Measurements from ENCODE around the gene SAMD13.

Gene SAMD13

GRCh38 chr1:84368441-84368840 lies 66.9 kb downstream of the SAMD13 start:
- H3K4me3 ChIP-seq (ENCODE audit: control insufficient read depth in 1 of 7, extremely low read depth in 1 of 7, insufficient read depth in 4 of 7, low read depth in 2 of 7, low read length in 6 of 7) = no peak overlapping the region
- H3K4me1 ChIP-seq (ENCODE audit: control extremely low read depth in 1 of 4, control insufficient read depth in 4 of 4, insufficient read depth in 4 of 4, low read length in 3 of 4) = peaks cover 0 to 4% (median 0%) of the 10 kb centered on the region in 4 experiments
- H3K27ac ChIP-seq (ENCODE audit: insufficient read depth in 1 of 2, low read depth in 1 of 2, low read length in 2 of 2, poor library complexity in 1 of 2, severe bottlenecking in 2 of 2) = no peak overlapping the region
- WGBS (ENCODE audit: insufficient coverage) = 97% methylated on average over 5 of the region's 5 CpGs
- H3K27me3 ChIP-seq (replicated peaks in 2 of 5; ENCODE audit: control insufficient read depth in 4 of 5, insufficient read depth in 5 of 5, low read length in 4 of 5) = no peaks in the 10 kb centered on the region
- CTCF ChIA-PET = no interaction called here
- POLR2A ChIA-PET = no interaction called here
- no peaks in the 10 kb centered on the region for H3K36me3 ChIP-seq (ENCODE audit: control insufficient read depth in 4 of 4, insufficient read depth in 4 of 4, low read length in 3 of 4)
- peaks cover 0 to 1% (median 0%) of the 10 kb centered on the region in 5 experiments for H3K9me3 ChIP-seq (ENCODE audit: control extremely low read depth in 1 of 5, control insufficient read depth in 4 of 5, insufficient read depth in 2 of 5, low read depth in 1 of 5, low read length in 4 of 5)
- DNase-seq = no peak

- ChIA-PET POLR2A (no interaction called here), CTCF (no interaction called here)
- Histone ChIP-seq H3K27ac (ENCODE audit: insufficient read depth in 1 of 2, low read depth in 1 of 2, low read length in 2 of 2, poor library complexity in 1 of 2, severe bottlenecking in 2 of 2) (no peak overlapping the region), H3K27me3 (replicated peaks in 2 of 5; ENCODE audit: control insufficient read depth in 4 of 5, insufficient read depth in 5 of 5, low read length in 4 of 5) (no peaks in the 10 kb centered on the region), H3K36me3 (ENCODE audit: control insufficient read depth in 4 of 4, insufficient read depth in 4 of 4, low read length in 3 of 4) (no peaks in the 10 kb centered on the region), H3K9me3 (ENCODE audit: control extremely low read depth in 1 of 5, control insufficient read depth in 4 of 5, insufficient read depth in 2 of 5, low read depth in 1 of 5, low read length in 4 of 5) (peaks cover 0 to 2% (median 0%) of the 10 kb centered on the region in 5 experiments), H3K4me3 (ENCODE audit: control insufficient read depth in 1 of 7, extremely low read depth in 1 of 7, insufficient read depth in 4 of 7, low read depth in 2 of 7, low read length in 6 of 7) (no peak overlapping the region), H3K4me1 (ENCODE audit: control extremely low read depth in 1 of 4, control insufficient read depth in 4 of 4, insufficient read depth in 4 of 4, low read length in 3 of 4) (peaks cover 0 to 4% (median 0%) of the 10 kb centered on the region in 4 experiments)
- DNase-seq = no peak
- WGBS (ENCODE audit: insufficient coverage) = 100% methylated on average over 1 of the region's 1 CpG
These were observed 68.8 kb downstream of the SAMD13 start for GRCh38 chr1:84370266-84370665.

- Histone ChIP-seq H3K36me3 (ENCODE audit: control insufficient read depth in 4 of 4, insufficient read depth in 4 of 4, low read length in 3 of 4) (no peaks in the 10 kb centered on the region), H3K4me3 (ENCODE audit: control insufficient read depth in 1 of 7, extremely low read depth in 1 of 7, insufficient read depth in 4 of 7, low read depth in 2 of 7, low read length in 6 of 7) (no peak overlapping the region), H3K27ac (ENCODE audit: insufficient read depth in 1 of 2, low read depth in 1 of 2, low read length in 2 of 2, poor library complexity in 1 of 2, severe bottlenecking in 2 of 2) (no peak overlapping the region), H3K4me1 (ENCODE audit: control extremely low read depth in 1 of 4, control insufficient read depth in 4 of 4, insufficient read depth in 4 of 4, low read length in 3 of 4) (peaks cover 0 to 2% (median 0%) of the 10 kb centered on the region in 4 experiments), H3K27me3 (replicated peaks in 2 of 5; ENCODE audit: control insufficient read depth in 4 of 5, insufficient read depth in 5 of 5, low read length in 4 of 5) (no peaks in the 10 kb centered on the region), H3K9me3 (ENCODE audit: control extremely low read depth in 1 of 5, control insufficient read depth in 4 of 5, insufficient read depth in 2 of 5, low read depth in 1 of 5, low read length in 4 of 5) (peaks cover 0 to 2% (median 0%) of the 10 kb centered on the region in 5 experiments)
- ChIA-PET POLR2A (no interaction called here), CTCF (no interaction called here)
- 95% methylated on average over 4 of the region's 4 CpGs for WGBS (ENCODE audit: insufficient coverage)
- DNase-seq = no peak
These were observed 69.4 kb downstream of the SAMD13 start for GRCh38 chr1:84370831-84371394.

GRCh38 chr1:84373436-84374141 lies 72.1 kb downstream of the SAMD13 start:
- H3K36me3 ChIP-seq (ENCODE audit: control insufficient read depth in 4 of 4, insufficient read depth in 4 of 4, low read length in 3 of 4) = no peaks in the 10 kb centered on the region
- no peaks in the 10 kb centered on the region for H3K4me1 ChIP-seq (ENCODE audit: control extremely low read depth in 1 of 4, control insufficient read depth in 4 of 4, insufficient read depth in 4 of 4, low read length in 3 of 4)
- no peak for DNase-seq
- H3K9me3 ChIP-seq (ENCODE audit: control extremely low read depth in 1 of 5, control insufficient read depth in 4 of 5, insufficient read depth in 2 of 5, low read depth in 1 of 5, low read length in 4 of 5) = peaks cover 0 to 2% (median 0%) of the 10 kb centered on the region in 5 experiments
- no peak overlapping the region for H3K4me3 ChIP-seq (ENCODE audit: control insufficient read depth in 1 of 7, extremely low read depth in 1 of 7, insufficient read depth in 4 of 7, low read depth in 2 of 7, low read length in 6 of 7)
- H3K27me3 ChIP-seq (replicated peaks in 2 of 5; ENCODE audit: control insufficient read depth in 4 of 5, insufficient read depth in 5 of 5, low read length in 4 of 5) = no peaks in the 10 kb centered on the region
- POLR2A ChIA-PET = no interaction called here
- CTCF ChIA-PET = interaction anchor here (0.7 kb wide), 1 partner anchor 1930 kb away, joined by 3 read pairs; no protein-coding TSS in a partner anchor
- WGBS (ENCODE audit: insufficient coverage) = 76% methylated on average over 2 of the region's 2 CpGs
- no peak overlapping the region for H3K27ac ChIP-seq (ENCODE audit: insufficient read depth in 1 of 2, low read depth in 1 of 2, low read length in 2 of 2, poor library complexity in 1 of 2, severe bottlenecking in 2 of 2)

DNA sequence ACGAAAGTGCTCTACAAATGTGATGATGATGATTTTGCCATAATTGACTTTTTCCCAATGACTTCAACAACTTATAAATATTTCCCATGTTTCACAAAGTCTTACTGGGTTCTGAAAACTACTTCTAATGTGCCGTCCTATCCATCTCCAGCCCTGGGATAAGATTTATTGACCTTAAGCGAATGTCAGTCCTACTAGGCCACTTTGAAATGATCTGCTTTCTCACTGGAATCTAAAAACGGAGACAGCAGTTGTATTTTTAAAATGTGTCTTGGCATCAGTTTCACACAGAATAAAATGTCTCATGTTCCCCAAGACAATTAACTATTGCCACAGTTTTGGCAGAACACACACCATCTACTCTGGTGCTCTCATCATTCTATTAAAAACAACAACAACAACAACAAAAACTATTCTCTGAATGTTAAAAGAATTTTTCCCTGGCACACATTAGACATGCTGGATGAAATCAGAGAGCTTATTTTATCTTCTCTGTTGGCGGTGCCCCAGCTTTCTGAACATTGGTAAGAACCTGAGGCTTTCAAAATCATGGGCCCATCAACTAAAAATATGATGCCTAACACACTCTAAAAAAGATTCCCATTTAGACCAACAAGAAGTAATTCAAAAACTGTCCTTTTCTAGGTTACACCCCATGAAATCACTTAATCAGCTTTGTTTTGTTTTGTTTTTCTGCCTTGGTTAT lies 73.6 kb downstream of the SAMD13 start:
- H3K4me1 ChIP-seq (ENCODE audit: control extremely low read depth in 1 of 4, control insufficient read depth in 4 of 4, insufficient read depth in 4 of 4, low read length in 3 of 4) = peaks cover 0 to 7% (median 2%) of the 10 kb centered on the region in 4 experiments
- 98% methylated on average over 4 of the region's 5 CpGs for WGBS (ENCODE audit: insufficient coverage)
- no peak for DNase-seq
- ChIA-PET CTCF (interaction anchor here (0.8 kb wide), 1 partner anchor 120 kb away, joined by 3 read pairs; no protein-coding TSS in a partner anchor), POLR2A (no interaction called here)
- H3K4me3 ChIP-seq (ENCODE audit: control insufficient read depth in 1 of 7, extremely low read depth in 1 of 7, insufficient read depth in 4 of 7, low read depth in 2 of 7, low read length in 6 of 7) = no peak overlapping the region
- no peaks in the 10 kb centered on the region for H3K36me3 ChIP-seq (ENCODE audit: control insufficient read depth in 4 of 4, insufficient read depth in 4 of 4, low read length in 3 of 4)
- H3K27ac ChIP-seq (ENCODE audit: insufficient read depth in 1 of 2, low read depth in 1 of 2, low read length in 2 of 2, poor library complexity in 1 of 2, severe bottlenecking in 2 of 2) = no peak overlapping the region
- H3K27me3 ChIP-seq (replicated peaks in 2 of 5; ENCODE audit: control insufficient read depth in 4 of 5, insufficient read depth in 5 of 5, low read length in 4 of 5) = no peaks in the 10 kb centered on the region
- H3K9me3 ChIP-seq (ENCODE audit: control extremely low read depth in 1 of 5, control insufficient read depth in 4 of 5, insufficient read depth in 2 of 5, low read depth in 1 of 5, low read length in 4 of 5) = peaks cover 0 to 2% (median 0%) of the 10 kb centered on the region in 5 experiments

- H3K27ac ChIP-seq (ENCODE audit: insufficient read depth in 1 of 2, low read depth in 1 of 2, low read length in 2 of 2, poor library complexity in 1 of 2, severe bottlenecking in 2 of 2) = no peak overlapping the region
- whole genome bisulfite sequencing (ENCODE audit: insufficient coverage) = 97% methylated on average over 5 of the region's 7 CpGs
- CTCF ChIA-PET = interaction anchor here (0.6 to 0.9 kb wide), 3 partner anchors 30 to 246 kb away, joined by 3 read pairs; no protein-coding TSS in a partner anchor
These were observed 74.7 kb downstream of the SAMD13 start for GRCh38 chr1:84376000-84376910.

More at GRCh38 chr1:84376000-84376910, 74.7 kb downstream of the SAMD13 start:
- H3K27me3 ChIP-seq (replicated peaks in 2 of 5; ENCODE audit: control insufficient read depth in 4 of 5, insufficient read depth in 5 of 5, low read length in 4 of 5) = no peaks in the 10 kb centered on the region
- DNase-seq = no peak
- POLR2A ChIA-PET = no interaction called here
- no peak overlapping the region for H3K4me3 ChIP-seq (ENCODE audit: control insufficient read depth in 1 of 7, extremely low read depth in 1 of 7, insufficient read depth in 4 of 7, low read depth in 2 of 7, low read length in 6 of 7)
- H3K36me3 ChIP-seq (ENCODE audit: control insufficient read depth in 4 of 4, insufficient read depth in 4 of 4, low read length in 3 of 4) = no peaks in the 10 kb centered on the region
- H3K9me3 ChIP-seq (ENCODE audit: control extremely low read depth in 1 of 5, control insufficient read depth in 4 of 5, insufficient read depth in 2 of 5, low read depth in 1 of 5, low read length in 4 of 5) = peaks cover 0 to 2% (median 0%) of the 10 kb centered on the region in 5 experiments
- H3K4me1 ChIP-seq (ENCODE audit: control extremely low read depth in 1 of 4, control insufficient read depth in 4 of 4, insufficient read depth in 4 of 4, low read length in 3 of 4) = peaks cover 0 to 7% (median 2%) of the 10 kb centered on the region in 4 experiments
